Spleen (tissue), 7 donors: Measurements from ENCODE around the gene IPCEF1.

Experiments used
- CTCF ChIP-seq, 11 experiments: fragments of 200-600 bp in 7 of 11; fragments of 450-650 bp in 4 of 11; sonication (generic) in 4 of 11; IDR thresholded peaks in 8 of 11; conservative IDR thresholded peaks in 3 of 11; 1 replicate in 7 of 11; 2 replicates in 4 of 11; pipeline versions ENCODE4 v1.4.0 to v1.8.0; 2016 to 2021; ENCODE audit warnings: antibody characterized with exemption in 11 of 11, inconsistent platforms in 4 of 11, mild to moderate bottlenecking in 1 of 11
- POLR2A ChIP-seq, 3 donors: fragments of 450-650 bp; IDR thresholded peaks; one replicate each; pipeline ENCODE4 v1.5.1; 2017; ENCODE audit warnings: antibody characterized with exemption in 3 of 3, mild to moderate bottlenecking in 1 of 3
- POLR2AphosphoS5 ChIP-seq, 3 donors: sonication (generic); formaldehyde crosslinking; IDR thresholded peaks; one replicate each; pipeline ENCODE4 v1.5.1; 2017; ENCODE audit warnings: antibody characterized with exemption in 3 of 3
- donor health status: DM: no; HTN: no; CAD: no; lungs with moderate emphysema.
- donor health status: DM: no; HTN: no; CAD: no.
- donor health status: DM: no; HTN: no; CAD: no.

DNA sequence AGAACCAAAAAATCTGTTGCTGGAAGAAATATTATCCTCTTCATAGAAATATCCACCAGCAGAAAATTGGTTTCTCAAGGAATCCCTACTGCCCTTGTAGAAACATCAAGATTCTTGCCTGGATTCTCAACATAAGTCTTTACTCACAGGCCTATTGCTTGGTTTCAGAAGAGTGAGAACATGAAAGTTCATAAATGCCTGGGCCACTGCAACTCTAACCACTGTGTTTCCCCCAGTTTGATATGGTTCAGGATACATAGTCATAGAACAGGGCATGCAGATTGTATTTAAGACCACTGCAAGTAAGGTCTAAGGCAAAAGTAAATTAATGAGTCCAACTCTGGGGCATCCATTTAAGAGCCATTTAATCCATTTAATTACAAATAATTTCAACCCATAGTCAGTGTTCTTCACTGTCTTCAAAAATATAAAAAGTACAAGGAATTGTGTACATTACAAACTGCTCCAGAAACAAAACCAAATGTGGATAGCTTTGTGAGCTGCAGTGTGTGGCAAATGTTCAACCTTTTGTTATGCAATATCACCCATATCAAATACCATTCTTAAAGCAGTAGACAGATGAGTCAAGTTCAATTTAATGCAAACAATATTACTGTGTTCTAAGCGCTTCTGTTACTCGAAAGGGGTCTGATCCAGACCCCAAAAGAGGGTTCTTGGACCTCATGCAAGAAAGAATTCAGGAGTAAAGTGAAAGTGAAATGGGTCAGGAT, 234.2 kb downstream of the IPCEF1 start:
- TF ChIP-seq CTCF (IDR thresholded peaks at IDR 0.05 in 8 of 11, conservative IDR thresholded peaks at IDR 0.05 in 3 of 11) = no peak
- TF ChIP-seq POLR2A (IDR thresholded peaks at IDR 0.05) = no peak
- no peak for TF ChIP-seq POLR2AphosphoS5 (IDR thresholded peaks at IDR 0.05)
